NK-92 (cell line): ENCODE measurements around the gene APOL2.
"Not testable (repeated sequence)": the region's sequence is repeated elsewhere in the genome, so short reads cannot be mapped to it uniquely, and the experiment has no call there.

Source experiments
- DNase-seq: peaks from one replicate; lab custom pipeline; 2025; ENCODE audit not compliant: unreplicated experiment; lab: John Stamatoyannopoulos, UW

Gene APOL2

DNA sequence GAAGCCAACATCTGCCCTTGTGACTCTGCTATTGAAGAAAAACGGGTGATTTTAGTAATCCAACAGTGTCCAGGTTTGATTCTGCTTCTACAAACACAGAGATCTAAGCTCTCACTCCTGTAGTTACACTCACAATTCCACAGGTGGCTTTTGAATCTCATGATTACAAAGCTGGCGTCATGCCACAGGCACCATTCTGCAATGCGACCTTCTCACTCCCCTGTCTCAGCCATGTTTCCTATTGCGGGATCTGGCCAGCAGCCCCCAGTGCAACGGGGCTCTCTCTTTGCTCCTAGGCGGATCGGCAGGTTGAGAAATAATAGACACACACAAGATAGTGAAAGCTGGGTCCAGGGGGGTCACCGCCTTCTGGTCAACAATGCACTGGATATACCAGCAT is 36.4 kb downstream of the APOL2 start:
- not testable (repeated sequence) for DNase-seq

DNA sequence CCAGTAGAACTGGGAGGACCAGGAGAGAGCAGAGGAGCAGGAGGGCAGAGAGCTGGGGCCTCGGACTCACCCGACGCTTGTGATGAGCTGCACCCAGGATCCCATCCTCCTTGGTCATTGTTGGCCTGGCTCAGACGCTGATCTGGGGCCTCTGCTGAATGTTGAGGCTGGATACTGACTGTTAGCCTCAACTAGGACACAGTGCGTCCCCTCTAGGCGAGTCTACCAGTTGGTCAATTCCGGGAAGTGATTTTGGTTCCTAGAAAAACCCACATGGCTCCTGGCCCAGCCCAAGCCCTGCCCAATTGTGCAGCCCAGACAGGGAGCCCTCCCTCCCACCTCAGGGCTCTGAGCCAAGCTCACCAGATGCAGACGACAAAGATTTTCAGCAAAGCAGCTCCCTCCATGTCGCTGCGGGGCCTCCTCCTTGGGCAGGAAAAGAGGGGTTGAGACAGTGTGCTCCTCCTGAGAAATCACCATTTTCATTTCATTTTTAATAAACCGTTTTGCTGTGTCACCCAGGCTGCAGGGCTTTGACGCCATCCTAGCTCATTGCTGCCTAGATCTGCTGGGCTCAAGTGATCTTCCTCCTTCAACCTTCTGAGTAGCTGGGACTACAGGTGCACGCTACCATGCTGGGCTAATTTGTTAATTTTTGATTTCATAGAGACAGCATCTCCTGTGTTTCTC is 37.6 kb downstream of the APOL2 start, which contains the start of gene APOL4:
TSS of gene APOL4 (minus strand) at position 180 of the 690 bp plus-strand sequence. CDS start at position 105, 75 bp downstream.
- no peak for DNase-seq

DNA sequence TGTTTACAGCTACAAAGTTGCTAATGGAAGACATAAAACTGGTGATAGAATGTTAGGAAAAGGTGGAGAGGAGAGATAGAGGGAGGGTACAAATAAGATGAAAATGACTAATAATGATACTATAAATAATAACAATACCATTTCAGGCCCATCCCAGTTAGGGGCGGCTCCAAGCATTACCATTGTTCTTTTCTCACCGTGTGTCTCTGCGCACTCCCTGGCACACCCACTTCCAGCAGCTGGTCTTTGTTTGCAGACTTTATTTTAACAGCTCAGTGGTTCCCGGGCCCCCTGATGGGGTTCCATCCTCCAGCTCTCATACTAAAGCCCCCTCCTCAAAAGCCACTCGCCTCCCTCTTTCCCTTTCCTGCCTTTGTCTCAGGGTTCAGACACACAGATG is 38.3 kb downstream of the APOL2 start:
- not testable (repeated sequence) for DNase-seq

DNA sequence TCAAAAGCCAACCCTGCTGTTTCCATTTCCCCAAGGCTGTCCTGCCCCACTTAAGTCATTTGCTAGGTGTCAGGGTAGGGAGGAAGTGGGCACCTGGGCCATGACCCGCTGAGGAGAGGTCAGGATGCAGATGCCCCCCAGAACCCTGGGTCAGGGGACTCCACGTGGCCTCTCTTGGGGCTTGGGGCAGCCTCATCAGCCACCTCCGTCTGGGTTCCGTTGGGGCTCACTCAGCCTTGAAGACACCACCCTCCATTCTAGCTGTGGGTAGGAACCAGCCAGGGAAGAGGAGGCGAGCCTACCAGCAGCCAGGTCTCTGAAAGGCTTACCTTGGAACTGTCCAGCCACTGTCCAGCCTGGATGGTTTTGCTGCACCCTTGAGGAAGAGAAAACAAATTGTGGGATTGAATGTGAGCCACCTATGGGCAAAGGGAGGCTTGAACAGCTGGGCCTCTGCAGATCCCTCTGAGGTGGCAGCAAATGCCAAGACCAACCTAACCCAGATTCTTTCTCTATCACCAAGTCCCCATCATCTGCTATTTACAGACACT is 40.3 kb downstream of the APOL2 start:
- DNase-seq, result no peak

DNA sequence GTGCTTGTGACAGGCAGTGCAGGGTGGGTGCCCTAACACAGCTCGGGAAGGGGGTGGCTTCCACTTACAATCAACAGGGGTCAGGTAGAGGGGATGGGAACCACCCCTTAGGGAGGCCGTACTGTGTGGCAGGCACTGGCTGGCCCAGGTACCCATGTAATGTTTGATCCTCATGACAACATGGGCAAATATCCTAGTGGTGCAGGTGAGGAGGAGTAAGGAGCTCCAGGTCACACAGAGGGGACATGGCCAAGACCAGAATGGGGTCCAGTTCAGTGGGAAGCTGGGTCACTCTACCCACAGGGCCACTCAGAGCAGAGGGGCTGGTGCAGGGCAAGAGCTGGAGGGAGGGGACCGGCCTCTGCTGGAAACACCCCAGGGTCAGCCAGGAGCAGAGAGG is 40.8 kb downstream of the APOL2 start:
- no peak for DNase-seq

- DNase-seq, result no peak
Observed at GRCh38 chr22:36197514-36198146, 41.7 kb downstream of the APOL2 start.

DNA sequence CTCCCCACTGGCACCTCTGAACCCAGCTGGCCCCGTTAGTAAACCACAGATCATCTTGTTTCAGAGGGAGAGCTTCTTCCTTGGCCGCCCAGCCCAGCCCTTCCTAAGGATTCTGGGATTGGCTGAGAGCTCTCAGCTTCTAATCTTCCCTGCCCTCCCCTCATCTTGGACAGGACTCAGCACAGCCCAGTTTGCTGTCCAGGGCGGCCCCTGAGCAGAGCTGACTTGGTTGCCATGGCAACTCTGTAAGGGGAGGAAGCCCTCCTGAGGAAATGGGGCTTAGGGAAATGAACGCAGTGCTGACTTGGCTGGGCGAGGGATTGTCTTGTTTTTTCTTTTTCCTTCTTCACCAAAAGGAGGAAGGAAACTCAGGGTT is 42.3 kb downstream of the APOL2 start:
- no peak for DNase-seq

GRCh38 chr22:36196254-36197064 is 42.9 kb downstream of the APOL2 start:
- no peak for DNase-seq

DNA sequence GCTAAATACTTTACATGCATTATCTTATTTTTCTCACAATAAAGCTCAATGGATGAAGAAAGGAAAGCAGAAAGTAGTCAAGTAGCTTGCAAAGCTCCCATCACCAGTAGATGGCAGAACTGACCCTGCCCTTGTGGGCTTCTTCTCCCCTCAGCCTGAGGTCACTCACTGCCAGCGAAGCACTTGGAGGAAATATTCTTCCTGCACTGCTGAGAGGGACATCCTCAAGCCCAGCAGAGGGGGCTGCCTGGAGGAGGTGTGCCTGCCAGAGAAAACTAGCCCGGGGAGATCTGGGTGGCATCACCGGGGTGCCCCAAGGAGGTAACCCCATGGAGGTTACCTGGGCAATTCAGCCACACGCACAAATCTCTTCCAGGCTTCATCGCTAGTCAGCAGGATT is 44.4 kb downstream of the APOL2 start:
- DNase-seq, result no peak

GRCh38 chr22:36194385-36194784 is 44.9 kb downstream of the APOL2 start:
- DNase-seq, result no peak

GRCh38 chr22:36193577-36193976 is 45.8 kb downstream of the APOL2 start:
- DNase-seq, result no peak

- no peak for DNase-seq
Observed at GRCh38 chr22:36193171-36193570, 46.2 kb downstream of the APOL2 start.

DNA sequence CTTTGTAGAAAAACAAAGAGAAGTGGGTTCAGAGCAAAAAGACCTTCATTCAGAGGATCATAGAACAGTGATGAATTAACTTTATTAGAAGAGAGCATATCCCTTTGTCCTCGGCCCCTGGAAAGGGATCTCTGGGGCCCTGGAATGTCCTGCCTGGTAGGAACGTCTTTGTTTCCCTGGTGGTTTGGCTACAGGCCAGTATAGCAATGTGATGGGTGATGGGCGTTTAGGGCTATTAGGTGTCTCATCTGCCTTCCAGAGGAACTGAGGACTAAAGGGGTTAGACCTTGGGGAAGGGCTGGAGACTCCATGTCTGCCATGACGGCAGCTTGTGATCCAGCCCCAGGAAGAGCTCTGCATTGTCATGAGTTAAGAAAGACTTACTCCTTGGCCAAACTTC is 46.8 kb downstream of the APOL2 start:
- no peak for DNase-seq

DNA sequence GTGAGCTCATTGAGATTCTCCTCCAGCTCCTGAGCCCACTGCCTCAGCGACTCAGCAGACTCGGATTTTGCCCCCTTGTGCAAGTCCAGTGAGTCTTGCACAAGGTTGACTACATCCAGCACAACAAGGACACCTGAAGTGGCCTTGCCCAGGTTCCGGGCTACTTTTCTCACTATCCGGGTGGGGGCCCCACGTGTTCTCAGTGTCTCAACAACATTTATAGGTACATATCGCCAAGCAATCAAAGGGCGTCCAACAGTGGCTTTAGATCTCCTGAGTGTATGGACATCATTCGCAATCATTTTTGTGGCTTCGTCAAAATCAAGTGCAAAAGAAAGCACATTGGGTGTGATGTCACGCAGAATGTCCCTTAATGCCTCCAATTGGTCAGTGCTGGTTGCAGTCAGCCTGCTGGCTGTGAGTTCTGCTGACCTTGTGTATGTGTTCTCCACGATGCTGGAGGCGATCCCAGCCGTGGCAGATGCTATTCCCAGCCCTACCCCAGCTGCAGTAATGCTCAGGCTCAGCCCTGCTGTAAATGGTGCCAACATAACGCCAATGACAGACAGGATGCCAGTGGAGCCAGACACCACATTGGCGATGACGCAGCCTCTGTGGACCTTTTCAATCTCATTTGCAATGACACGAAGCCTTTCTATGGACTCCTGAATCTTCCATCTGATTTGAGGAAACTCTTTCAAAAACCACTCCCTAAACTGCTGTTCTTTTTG is 48.1 kb downstream of the APOL2 start:
- DNase-seq, result no peak

GRCh38 chr22:36187862-36188261 is 51.5 kb downstream of the APOL2 start:
- DNase-seq, result not testable (repeated sequence)

DNA sequence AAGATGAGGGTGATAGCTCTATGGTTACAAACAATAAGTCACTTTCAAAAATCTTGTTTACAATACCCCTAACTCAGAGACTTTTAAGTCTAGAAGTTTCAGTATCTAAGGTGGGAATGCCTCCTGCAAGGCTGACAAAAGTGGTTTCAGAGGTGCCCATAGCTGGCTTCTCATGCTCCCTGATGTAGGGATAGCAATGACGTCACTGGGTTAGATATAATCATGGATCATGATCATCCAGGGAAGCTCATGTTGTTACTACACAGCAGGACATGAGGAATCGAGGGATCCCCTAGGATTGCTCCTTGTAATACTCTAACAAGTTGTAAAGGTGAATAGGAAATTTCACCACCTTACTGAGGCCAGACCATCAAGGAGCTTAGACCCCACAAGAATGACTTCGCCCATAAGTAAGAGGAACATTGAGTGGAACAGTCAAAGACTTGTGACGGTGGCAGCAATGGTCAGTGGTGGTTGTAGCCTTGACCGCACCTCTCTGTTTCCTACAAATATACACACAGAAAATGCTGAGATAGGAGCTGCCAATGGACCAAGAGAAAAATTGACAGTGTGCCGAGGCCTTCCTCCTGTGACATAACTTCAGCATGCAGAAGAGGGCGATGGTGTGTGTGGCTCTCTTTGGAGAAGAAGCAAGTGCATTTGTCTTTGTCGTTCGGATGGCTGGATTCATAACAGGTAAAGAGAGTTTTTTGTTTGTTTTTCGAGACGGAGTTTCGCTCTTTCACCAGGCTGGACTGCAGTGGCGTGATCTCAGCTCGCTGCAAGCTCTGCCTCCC is 53.3 kb downstream of the APOL2 start:
- no peak for DNase-seq

DNA sequence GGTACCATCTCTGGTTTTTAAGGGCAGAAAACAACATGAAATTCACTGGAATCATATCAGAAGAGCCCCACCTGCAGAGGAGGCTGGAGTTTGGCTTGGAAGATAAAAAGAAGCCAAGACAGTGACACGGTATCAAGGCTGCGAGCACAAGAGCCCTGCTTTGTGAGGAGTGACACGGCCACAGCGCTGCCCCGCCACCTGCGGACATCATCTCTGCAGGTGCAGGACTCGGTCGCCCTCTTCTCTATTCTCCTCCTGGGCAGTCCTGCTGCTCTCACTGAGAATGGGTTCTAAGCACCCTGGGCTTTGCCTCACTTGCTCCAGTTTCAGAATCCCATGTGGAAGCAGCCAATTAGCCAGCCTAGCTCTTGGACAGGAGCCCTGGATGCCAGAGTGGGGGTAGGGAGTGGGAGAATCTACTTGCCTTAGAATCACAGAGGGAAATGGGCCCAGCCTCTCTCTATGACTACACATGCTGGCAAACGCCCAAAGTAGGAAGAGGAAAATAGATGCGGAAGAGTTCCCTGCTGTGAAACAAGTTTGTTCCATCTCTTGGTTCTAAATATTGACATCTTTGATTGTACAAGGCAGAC is 54.8 kb downstream of the APOL2 start:
- no peak for DNase-seq

DNA sequence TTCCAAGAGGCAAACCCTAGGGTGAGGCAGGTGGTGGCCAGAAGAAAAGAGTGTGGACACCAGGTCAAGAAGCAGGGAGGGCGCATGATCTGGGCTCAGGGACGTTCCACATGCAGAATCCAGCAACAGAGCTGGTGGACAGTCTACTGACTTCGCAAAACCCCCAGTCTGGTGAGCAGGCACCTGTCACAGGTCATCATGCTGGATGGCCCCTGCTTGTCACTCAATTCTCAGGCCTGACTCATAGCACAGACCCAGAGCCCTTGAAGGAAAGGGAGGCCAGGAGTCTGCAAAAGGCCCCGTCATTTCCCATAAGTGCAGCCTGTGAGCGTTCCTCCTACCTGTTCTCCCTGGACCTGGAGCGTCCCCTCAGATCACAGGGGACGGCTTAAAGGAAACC is 55.9 kb downstream of the APOL2 start:
- no peak for DNase-seq

- DNase-seq, result no peak
Observed at GRCh38 chr22:36182857-36183256, 56.5 kb downstream of the APOL2 start.

- DNase-seq, result no peak
Observed at GRCh38 chr22:36182056-36182455, 57.3 kb downstream of the APOL2 start.
